Neural crest cell (in vitro differentiated cells): Measurements from ENCODE around the gene TFAP2E. TPM values are rescaled to one million over a fixed set of nuclear protein-coding genes. Genes with fewer than 3 reads are reported as not detected.

Source experiments
- DNase-seq: peaks from one replicate; pipeline ENCODE4 v3.0.0; 2021; ENCODE audit warnings: low read depth, mixed read lengths, low spot score
- H3K27ac Mint-ChIP-seq: one replicate; pipeline ENCODE4 v1.8.0; 2021; ENCODE audit warnings: mild to moderate bottlenecking, mixed read lengths; ENCODE audit not compliant: unreplicated experiment
- H3K27me3 Mint-ChIP-seq: 2 replicates; pipeline ENCODE4 v1.8.0; 2021; ENCODE audit warnings: low read depth, mild to moderate bottlenecking, mixed read lengths
- H3K36me3 Mint-ChIP-seq: 2 replicates; pipeline ENCODE4 v1.8.0; 2021; ENCODE audit warnings: low read depth, mild to moderate bottlenecking, mixed read lengths
- H3K4me1 Mint-ChIP-seq: 2 replicates; pipeline ENCODE4 v1.8.0; 2021; ENCODE audit warnings: mixed read lengths
- H3K4me3 Mint-ChIP-seq: one replicate; pipeline ENCODE4 v1.8.0; 2021; ENCODE audit warnings: mild to moderate bottlenecking, mixed read lengths
- H3K9me3 Mint-ChIP-seq: 2 replicates; pipeline ENCODE4 v1.8.0; 2021; ENCODE audit warnings: mixed read lengths
- CTCF ChIP-seq: fragments of 200-600 bp; sonication (generic); conservative IDR thresholded peaks from 2 replicates; pipeline ENCODE4 v1.5.0; 2021; ENCODE audit warnings: antibody characterized with exemption, mild to moderate bottlenecking
- total RNA-seq: library from RNA; stranded (reverse); gene quantifications from 2 replicates; pipeline ENCODE4 v1.2.1, GENCODE V29; 2021

Gene TFAP2E
- total RNA-seq, 1 donor from 2014 or later: 0.61 TPM

GRCh38 chr1:35539073-35539823 lies 33.9 kb upstream of the TFAP2E start:
- peak overlapping the region; percentile 3 for H3K27ac Mint-ChIP-seq
- no peak for DNase-seq
- peaks cover under 1% of the 10 kb centered on the region for H3K36me3 Mint-ChIP-seq
- H3K27me3 Mint-ChIP-seq: no peaks in the 10 kb centered on the region
- peaks cover 44% of the 10 kb centered on the region for H3K4me1 Mint-ChIP-seq
- TF ChIP-seq CTCF: no peak
- no peaks in the 10 kb centered on the region for H3K9me3 Mint-ChIP-seq
- peak overlapping the region; percentile 42 for H3K4me3 Mint-ChIP-seq

GRCh38 chr1:35539824-35540261 lies 33.3 kb upstream of the TFAP2E start:
- H3K4me3 Mint-ChIP-seq: no peak overlapping the region
- no peaks in the 10 kb centered on the region for H3K27me3 Mint-ChIP-seq
- no peak for DNase-seq
- H3K27ac Mint-ChIP-seq: no peak overlapping the region
- H3K9me3 Mint-ChIP-seq: no peaks in the 10 kb centered on the region
- TF ChIP-seq CTCF: no peak
- no peaks in the 10 kb centered on the region for H3K36me3 Mint-ChIP-seq
- H3K4me1 Mint-ChIP-seq: peaks cover 46% of the 10 kb centered on the region

- Mint-ChIP-seq H3K36me3 (peaks cover 11% of the 10 kb centered on the region), H3K27me3 (no peaks in the 10 kb centered on the region), H3K4me3 (no peak overlapping the region), H3K4me1 (peaks cover 14% of the 10 kb centered on the region), H3K27ac (no peak overlapping the region), H3K9me3 (no peaks in the 10 kb centered on the region)
- no peak for DNase-seq
- TF ChIP-seq CTCF: peak; percentile 58
Measured at GRCh38 chr1:35544976-35545375, 28.1 kb upstream of the TFAP2E start.

GRCh38 chr1:35546614-35547013 lies 26.5 kb upstream of the TFAP2E start:
- H3K27me3 Mint-ChIP-seq: no peaks in the 10 kb centered on the region
- no peaks in the 10 kb centered on the region for H3K9me3 Mint-ChIP-seq
- DNase-seq: no peak
- H3K4me1 Mint-ChIP-seq: peaks cover 8% of the 10 kb centered on the region
- H3K4me3 Mint-ChIP-seq: no peak overlapping the region
- H3K27ac Mint-ChIP-seq: no peak overlapping the region
- peaks cover 11% of the 10 kb centered on the region for H3K36me3 Mint-ChIP-seq
- no peak for TF ChIP-seq CTCF

- Mint-ChIP-seq H3K27ac (no peak overlapping the region), H3K4me3 (no peak overlapping the region), H3K9me3 (no peaks in the 10 kb centered on the region), H3K36me3 (no peaks in the 10 kb centered on the region), H3K27me3 (no peaks in the 10 kb centered on the region), H3K4me1 (peaks cover 31% of the 10 kb centered on the region)
- no peak for DNase-seq
- no peak for TF ChIP-seq CTCF
Measured at GRCh38 chr1:35553851-35554250, 19.3 kb upstream of the TFAP2E start.
